Activated T-cell treated with anti-CD3 and anti-CD28 coated beads, Interleukin-2, amount 50 U/mL, for 1 hour (primary cell): Measurements from ENCODE around the gene SERINC3.
A peak's percentile ranks its signal among the peaks of the same experiment; 100 is the strongest.
"Not testable (repeated sequence)": the region's sequence is repeated elsewhere in the genome, so short reads cannot be mapped to it uniquely, and the experiment has no call there.

ENCODE experiments used
- DNase-seq: peaks from one replicate; pipeline ENCODE4 v3.0.0-alpha.2; 2020

SERINC3 gene

DNA sequence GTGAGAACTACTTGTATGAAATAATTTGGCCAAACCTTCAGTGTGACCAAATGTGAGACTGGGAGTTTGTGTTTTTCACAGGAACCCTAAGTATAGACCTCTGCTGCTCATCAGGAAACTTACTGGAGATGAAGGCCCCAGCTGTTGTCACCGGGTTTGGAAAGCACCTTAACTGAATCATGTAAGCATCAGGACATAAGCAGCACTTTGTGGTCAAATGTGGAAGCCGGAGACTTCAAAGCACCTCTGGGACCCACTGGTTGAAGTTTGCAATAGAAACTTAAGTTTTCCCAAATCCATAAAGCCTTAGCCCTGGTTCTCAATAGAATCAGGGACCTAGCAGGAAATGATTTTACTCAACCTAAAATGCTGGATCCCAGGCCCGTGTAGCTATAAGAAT is 31.9 kb downstream of the SERINC3 start:
- DNase-seq = no peak

DNA sequence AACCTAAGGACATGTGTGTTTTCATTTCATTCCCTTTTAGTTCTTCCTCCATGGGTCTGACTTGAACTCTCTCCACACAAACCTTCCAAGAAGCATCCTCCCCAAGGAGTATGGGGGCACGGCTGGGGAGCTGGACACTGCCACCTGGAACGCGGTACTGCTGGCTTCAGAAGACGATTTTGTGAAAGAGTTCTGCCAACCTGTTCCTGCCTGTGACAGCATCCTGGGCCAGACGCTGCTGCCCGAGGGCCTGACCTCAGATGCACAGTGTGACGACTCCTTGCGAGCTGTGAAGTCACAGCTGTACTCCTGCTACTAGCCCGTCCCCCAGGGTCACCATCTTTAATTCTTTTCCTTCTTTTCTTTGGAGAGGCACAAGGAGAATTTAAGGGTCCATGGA is 32.6 kb downstream of the SERINC3 start:
- no peak for DNase-seq

DNA sequence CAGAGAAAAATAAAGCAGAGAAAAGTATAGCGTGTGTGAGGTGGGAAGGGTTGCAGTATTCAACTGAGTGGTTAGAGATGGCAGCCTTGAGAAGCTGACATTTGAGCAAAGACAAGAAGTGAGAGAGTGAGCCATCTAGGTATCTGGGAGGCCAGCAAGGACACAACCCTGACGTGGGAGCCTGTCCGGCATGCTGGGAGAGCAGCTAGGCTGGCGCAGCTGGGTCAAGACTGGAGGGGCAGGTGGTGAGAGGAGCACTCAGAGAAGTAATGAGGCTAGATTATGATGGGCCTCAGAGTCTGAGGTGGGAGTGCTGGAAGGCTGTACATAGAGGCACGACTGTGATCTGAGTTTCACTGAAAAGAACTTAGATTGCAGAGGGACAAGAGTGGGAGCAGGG is 33.3 kb downstream of the SERINC3 start:
- DNase-seq = no peak

DNA sequence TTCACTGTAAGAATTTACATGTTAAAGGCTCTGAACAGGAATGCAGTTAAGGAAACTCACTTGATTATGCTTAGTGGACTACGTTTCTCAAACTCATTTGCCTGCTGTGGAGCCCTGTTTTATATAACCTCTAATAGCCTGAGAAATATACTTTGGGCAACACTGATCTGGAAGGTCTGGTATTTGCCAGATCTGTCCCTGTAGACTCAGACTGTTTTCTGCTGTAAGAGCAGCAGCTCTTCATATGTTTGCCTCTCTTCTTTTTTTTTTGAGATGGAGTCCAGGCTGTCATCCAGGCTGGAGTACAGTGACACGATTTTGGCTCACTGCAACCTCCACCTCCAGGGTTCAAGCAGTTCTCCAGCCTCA is 36.1 kb downstream of the SERINC3 start:
- no peak for DNase-seq

DNA sequence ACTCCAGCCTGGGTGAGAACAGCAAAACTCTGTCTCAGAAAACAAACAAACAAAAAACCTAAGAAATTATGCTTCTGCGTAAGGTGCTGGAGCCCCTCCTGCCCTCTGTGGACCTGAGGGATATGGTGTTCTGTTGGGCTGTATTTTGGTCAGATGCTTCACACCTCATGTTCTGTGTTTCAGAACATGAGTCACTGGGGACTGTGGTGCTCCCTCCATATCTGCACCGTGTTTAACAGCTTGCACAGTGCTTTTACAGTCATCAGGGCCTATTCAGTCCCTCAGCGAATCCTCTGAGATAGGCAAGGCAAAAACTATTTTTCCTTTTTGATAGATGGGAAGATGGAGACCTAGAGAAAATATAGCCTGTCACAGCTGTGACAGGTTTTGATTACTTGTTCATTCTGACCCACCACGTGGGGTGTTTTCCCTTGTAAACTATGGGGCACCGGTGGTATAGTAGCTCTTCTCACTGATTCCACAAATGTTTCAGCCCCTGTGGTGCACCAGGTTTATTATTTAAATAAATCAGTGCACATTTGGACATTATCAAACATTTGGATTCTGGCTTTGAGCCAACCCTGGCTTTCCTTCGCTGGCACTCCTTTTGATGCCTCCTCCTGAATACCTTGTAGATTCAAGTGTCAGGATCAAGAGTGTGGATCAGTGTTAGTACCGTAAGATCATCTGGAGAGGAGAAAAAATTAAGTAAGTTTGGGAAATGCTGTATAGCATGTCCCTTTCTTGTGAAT is 36.6 kb downstream of the SERINC3 start:
- no peak for DNase-seq

DNA sequence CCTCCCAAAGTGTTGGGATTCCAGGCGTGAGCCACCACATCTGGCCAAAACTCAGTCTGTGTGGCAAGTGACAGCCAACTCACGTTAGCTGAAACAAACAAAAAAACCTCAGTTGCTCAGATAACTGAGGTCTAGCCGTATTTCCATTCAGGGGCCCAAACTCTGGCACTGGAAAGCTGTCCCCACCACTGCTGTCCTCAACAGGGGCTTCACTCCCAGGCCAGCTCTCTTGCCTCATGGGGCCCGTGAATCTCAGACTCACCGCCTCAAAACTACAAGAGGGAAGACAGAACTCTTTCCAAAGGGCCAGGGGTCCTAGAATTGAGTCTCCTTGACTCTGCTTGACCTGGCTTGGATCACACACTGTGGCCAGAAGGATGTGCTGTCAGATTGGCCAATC is 38.8 kb downstream of the SERINC3 start:
- DNase-seq = no peak

DNA sequence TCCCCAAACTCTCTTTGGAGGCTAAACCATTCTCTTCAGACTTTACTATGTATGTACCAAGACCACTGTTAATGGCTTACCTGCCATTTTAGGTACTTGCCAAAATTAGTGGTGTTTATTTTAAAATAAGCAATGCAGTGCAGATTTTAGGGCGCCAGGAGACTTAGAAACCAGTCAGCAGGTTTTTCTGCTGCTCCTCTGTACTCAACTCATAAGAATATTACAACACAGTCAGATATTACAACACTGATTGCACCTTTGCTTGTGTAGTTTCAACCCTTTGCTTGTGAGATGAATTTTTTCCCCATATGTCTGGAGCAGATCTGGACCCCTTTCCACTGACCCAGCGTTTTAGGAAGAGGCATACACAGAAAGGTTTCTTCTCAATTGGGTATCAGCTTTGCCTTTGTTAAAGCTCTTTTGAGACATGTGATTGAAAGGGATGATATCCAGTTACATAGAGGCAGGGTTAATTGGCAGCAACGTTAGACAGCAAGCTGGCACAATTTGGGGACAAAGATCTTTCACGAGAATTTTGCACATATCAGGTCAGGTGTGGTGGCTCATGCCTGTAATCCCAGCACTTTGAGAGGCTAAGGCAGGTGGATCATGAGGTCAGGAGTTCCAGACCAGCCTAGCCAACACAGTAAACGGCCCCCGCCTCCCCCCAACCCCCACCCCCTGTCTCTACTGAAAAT is 40.0 kb downstream of the SERINC3 start:
- DNase-seq = no peak

DNA sequence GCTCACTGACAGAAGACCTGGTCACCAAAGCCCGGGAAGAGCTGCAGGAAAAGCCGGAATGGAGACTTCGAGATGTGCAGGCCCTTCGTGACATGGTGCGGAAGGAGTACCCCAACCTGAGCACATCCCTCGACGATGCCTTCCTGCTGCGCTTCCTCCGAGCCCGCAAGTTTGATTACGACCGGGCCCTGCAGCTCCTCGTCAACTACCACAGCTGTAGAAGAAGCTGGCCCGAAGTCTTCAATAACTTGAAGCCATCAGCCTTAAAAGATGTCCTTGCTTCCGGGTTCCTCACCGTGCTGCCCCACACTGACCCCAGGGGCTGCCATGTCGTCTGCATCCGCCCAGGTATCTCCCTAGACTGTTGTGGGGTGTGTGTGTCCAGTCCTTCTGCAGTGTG is 41.8 kb downstream of the SERINC3 start:
- no peak for DNase-seq

DNA sequence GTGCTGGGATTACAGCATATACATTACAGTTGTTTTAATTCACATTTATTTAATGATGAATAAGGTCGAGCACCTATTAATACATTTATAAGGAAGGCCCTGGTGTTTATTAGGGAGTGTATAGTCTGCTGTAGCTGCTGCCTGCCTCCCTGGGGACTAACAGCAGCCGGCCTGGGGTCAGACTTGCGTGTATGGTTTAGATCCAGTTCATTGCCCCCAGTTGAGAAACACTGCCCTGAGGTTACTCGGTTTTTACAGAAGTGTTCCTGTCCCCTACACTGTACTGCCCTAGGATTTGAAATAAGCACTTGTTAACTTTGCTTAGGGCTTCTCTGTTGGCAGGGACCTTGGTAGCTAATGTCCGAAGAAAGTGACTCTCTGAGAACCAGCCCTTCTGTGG is 42.2 kb downstream of the SERINC3 start:
- no peak for DNase-seq

DNA sequence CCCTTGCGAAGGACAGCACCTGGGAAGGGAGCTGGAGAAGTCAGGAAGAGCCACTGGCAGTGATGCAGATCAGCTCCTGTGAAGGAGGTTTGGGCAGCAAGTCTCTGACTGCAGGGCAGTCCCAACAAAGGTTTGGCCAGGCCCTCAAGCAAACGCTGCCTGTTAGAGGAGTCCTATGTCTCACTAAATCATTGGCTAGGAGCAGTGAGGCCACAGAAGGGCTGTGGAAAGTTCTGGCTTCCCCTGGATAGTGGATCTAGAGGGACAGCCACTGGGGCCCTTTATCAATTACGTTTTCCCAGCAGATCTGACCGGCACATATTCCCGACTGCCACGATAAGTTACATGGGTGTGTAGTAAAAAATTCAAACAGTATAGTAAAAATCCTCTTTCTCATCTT is 43.7 kb downstream of the SERINC3 start:
- no peak for DNase-seq

DNA sequence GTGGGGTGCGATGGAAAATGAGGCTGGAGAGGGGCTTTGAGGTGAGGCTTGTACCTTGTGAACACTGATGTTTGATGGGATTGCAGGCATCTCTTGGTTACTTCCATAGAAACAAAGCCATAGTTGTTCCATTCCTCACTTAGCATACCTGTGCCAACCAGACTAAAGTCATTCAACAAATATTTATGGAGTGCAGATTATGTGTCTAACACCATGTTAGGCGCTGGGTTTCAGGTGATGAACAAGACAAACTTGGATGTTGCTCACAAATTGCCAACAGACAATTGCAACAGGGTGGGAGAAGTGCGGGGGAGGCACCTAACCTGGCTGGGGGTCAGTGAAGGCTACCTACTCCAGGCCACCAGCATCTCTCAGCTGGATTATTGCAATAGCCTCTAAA is 44.7 kb downstream of the SERINC3 start:
- no peak for DNase-seq

DNA sequence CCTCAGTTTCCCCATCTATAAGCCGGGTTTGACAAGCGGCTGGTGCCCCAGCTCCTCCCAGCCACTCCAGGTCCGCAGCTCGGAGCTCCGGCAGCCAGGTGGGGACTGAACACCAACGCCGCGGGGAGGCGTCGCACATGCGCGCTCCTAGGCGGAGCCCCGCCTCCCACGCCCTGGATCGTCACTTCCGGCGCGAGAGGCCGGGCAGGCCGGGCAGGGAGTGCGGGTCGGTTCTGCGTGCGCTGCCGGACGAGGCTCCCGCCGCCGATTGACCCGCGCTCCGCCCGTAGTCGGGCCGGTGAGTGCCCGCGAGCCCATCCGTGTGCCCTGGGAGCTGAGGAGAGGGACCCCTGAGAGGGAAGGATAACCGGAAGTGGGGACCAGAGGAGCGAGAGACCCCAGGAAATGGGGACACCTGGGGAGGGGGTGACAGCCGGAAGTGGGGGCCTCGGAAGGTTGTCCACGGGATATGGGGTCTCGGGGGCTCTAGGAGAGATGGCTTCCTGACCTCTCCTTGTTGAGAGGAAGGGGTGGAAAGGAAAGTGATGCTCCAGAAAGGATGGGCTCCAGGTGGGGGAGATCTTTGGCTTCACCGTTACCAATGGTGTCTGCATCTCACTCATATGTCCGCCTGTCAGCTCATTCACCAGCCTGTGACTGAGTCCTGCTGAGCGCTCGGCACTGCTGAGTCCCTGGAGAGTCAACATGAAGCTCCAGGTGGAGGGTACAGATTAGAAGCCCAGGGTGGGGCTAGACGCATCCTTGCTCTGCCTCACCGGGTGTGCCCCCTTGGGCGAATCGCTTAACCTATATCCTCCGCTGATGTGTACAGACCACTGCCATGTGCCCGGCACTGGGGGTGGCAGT is 45.9 kb downstream of the SERINC3 start, which contains the start of gene TTPAL:
TSS of gene TTPAL (plus strand) at position 181 of the 867 bp plus-strand sequence. CDS start 4,126 bp downstream, outside the sequence.
- peak; percentile 91 for DNase-seq

DNA sequence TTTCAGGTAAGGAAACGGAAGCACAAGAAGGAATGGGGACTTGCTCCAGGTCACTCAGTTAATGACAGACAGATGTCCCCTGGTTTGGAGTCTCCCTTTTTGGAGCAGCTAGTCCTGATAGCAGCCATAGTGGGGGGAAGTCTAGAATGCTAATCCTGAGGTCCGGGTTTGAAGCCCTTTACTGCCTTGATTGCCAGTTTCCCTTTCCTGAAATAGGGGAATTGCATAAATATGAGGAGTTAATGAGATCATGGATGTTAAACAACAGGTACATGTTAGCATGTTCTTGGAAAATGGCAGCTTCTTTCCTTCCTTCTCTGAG is 46.5 kb downstream of the SERINC3 start:
- no peak for DNase-seq

DNA sequence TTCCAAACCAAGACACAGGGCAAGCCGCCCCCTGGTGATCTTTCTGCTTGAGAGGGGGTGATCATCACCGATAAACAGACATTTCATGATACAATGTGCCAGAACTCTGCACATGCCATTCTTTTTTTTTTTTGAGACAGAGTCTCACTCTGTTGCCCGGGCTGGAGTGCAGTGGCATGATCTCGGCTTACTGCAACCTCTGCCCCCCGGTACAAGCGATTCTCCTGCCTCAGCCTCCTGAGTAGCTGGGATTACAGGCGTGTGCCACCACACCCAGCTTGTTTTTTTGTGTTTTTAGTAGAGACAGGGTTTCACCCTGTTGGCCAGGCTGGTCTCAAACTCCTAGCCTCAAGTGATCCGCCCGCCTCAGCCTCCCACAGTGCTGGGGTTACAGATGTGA is 49.6 kb downstream of the SERINC3 start:
- DNase-seq = not testable (repeated sequence)

DNA sequence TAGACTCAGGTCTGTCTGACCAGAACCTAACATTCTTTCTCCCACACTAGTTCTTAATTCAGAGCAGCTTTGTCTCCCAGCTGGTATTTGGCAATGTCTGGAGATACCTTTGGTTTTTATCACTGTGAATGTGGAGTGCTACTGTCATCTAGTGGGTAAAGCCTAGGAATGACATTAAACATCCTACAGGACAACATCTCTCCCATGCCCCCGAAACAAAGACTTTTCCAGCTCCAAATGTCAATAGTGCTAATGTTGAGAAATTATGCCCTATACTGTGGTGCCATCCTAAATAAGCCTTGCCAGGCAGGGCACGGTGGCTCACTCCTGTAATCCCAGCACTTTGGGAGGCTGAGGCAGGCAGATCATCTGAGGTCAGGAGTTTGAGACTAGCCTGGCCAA is 50.4 kb downstream of the SERINC3 start:
- DNase-seq = no peak

DNA sequence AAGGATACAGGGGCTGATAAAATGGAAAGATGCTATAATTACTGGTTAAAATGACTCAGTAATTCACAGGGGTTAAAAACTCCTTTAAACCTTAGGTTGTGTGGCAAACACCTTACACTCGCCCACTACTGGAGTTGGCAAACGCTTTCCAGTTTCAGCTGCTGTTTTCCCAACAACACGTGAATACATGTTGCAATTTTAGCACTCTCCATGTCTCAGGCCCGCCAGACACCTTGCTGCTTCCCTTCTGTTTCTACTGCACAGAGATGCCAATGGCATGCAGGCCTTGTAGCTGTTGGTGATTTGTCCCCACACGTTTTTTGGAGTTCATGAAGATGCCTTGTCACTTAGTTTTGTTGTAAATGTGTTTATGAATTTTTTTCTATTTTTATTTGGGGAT is 51.5 kb downstream of the SERINC3 start:
- no peak for DNase-seq

DNA sequence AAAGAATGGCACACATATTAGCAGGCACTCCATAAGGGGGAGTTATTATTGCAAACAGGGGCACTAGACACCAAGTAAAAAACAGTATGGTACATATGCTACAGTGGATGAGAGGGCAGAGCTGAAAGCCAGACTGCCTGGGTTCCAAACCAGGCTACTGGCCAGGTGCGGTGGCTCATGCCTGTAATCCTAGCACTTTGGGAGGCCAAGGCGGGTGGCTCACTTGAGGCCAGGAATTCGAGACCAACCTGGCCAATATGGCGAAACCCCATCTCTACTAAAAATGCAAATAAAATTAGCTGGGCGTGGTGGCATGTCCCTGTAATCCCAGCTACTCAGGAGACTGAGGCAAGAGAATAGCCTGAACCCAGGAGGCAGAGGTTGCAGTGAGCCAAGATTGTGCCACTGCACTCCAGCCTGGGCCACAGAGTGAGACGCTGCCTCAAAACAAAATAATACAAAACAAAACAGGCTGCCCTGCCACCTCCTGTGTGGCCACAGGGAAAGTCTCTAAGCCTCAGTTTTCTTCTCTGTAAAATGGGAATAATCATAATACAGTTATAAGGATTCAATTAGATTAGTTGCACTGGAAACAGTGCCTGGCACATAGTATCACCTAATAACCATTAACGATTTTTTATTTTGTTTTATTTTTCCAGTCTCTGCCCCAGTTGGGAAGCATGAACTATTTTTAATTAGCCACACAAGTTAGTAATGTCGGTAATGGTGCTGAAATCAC is 53.7 kb downstream of the SERINC3 start:
- DNase-seq = no peak

DNA sequence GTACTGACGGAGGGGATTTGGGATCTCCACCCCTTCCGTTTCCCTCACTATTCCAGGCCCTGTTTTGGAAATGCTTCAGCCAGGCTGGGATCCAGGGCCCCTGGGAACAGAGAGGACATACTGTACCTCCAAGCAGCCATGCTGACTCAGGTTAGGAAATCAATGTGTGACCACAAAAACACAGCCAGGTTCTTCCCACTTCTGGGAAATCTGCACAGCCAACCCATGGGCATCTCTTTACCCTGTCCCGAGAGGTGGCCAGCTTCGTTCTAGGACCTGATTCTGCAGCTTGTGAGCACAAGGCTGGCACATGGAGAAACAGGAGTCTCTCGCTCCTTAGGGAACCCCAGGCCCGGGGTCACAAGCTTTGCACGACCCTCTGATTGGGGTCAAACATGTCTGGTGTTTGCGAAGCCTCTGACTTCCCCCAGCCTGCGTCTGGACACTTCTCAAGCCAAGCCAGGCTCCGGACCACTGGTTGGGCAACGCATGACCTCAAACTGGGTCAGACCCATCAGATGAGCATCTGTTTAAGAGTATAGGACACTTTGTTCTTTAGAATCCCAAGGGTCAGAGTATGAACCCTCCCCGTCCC is 54.5 kb downstream of the SERINC3 start:
- DNase-seq = no peak

DNA sequence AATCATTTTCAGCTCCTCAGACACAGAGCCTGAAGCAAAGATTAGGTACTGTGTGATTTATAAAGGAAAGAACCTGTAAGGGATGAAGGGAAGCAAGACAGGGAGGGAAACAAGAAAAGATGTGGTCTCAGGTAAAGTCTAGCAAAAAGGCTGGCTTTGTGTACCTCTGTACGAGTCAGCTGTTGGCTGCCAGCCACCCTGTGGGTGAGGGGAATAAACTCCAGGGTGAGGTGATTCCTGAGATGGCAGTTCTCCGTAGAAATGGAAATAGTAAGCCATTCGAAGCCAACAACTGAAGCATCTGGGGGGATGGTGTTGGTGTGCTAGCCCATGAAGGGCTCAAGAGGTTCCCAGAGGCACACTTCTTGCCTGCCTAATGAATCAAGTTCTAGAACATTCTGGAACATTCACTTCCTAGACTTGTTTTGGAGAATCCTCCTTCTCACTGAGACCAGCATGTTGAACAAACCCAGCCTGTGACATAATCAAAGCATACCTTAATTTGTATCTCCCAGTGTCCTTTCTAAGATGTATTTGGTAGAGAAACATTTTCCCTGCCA is 56.8 kb downstream of the SERINC3 start:
- DNase-seq = no peak

DNA sequence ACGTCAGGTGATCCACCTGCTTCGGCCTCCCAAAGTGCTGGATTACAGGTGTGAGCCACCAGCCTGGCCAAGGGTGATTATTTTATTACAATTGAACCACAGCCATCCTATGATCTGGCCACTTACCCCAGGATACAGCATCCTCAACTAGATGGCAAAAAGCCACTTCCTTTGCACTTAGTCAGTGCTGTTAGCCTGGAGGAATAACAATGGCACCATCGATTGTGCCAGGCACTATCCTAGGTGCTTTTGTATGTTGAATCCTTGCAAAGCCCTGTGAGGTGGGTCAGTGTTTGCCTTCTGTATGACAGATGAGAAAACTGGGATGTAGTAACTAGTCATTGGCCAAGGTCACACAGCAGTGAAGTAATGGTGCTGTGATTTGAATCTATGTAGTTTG is 57.4 kb downstream of the SERINC3 start:
- no peak for DNase-seq

DNA sequence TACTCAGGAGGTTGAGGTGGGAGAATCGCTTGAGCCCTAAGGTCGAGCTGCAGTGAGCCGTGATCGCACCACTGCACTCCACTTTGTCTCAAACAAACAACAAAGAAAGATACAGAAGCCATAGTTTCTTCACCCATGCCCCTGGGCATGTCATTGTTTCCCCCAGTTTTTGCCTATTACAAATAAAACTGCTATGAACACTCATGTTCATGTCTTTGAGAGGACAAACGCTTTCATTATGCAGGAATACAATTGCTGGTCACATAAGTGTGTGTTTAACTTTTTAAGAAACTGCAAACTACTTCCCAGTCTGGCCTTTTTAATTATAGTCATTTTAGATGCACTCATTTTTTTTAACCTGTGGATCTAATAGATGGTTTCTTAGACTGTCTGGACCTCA is 58.4 kb downstream of the SERINC3 start:
- DNase-seq = no peak

DNA sequence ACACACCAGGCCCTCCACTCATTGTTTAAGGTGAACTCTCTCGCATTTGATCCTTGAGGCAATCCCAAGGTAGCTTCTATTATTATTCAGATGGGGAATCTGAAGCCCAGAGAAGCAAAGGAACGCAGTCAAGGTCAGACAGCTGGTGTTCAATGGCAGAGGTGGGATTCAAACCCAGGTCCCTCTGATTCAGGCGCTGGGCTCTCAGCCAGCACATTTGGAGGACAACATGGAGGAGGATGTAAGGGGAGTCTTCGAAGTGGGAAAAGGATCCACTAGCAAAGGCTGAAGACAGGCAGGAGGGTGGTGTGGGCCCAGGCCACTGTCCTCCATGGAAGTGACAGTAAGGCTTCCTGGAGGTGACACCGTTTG is 60.1 kb downstream of the SERINC3 start:
- no peak for DNase-seq
